Fibroblast of pulmonary artery (primary cell): ENCODE measurements around the gene HACD3.

ENCODE experiments used
- DNase-seq: peaks from one replicate; pipeline ENCODE4 v3.0.0-alpha.2; 2010; ENCODE audit warnings: low read depth
- H3K4me3 ChIP-seq: replicated peaks from 2 replicates; pipeline ENCODE4 v1.5.1; 2011; ENCODE audit warnings: low read depth, mild to moderate bottlenecking, control low read depth, low read length, moderate library complexity
- CTCF ChIP-seq: IDR thresholded peaks from 2 replicates; pipeline ENCODE4 v1.5.1; 2011; ENCODE audit warnings: mild to moderate bottlenecking, control low read depth, low read length, inconsistent platforms; ENCODE audit errors: missing control alignments

HACD3 gene

GRCh38 chr15:65587094-65587493 lies 56.8 kb downstream of the HACD3 start:
- H3K4me3 ChIP-seq, result no peak overlapping the region
- no peak for DNase-seq
- TF ChIP-seq CTCF, result no peak

- no peak overlapping the region for H3K4me3 ChIP-seq
- TF ChIP-seq CTCF, result peak; percentile 32
- peak; percentile 27 for DNase-seq
Measured at GRCh38 chr15:65595960-65596359, 65.7 kb downstream of the HACD3 start.

- no peak overlapping the region for H3K4me3 ChIP-seq
- no peak for TF ChIP-seq CTCF
Measured at GRCh38 chr15:65598468-65598867, 68.2 kb downstream of the HACD3 start.

GRCh38 chr15:65599677-65600076 lies 69.4 kb downstream of the HACD3 start:
- DNase-seq, result no peak
- TF ChIP-seq CTCF, result no peak
- no peak overlapping the region for H3K4me3 ChIP-seq

More at GRCh38 chr15:65598468-65598867, 68.2 kb downstream of the HACD3 start:
- DNase-seq, result no peak

- no peak for TF ChIP-seq CTCF
- DNase-seq, result no peak
- no peak overlapping the region for H3K4me3 ChIP-seq
Measured at GRCh38 chr15:65603134-65603533, 72.9 kb downstream of the HACD3 start.

- DNase-seq, result no peak
- no peak overlapping the region for H3K4me3 ChIP-seq
- TF ChIP-seq CTCF, result no peak
Measured at GRCh38 chr15:65603559-65603958, 73.3 kb downstream of the HACD3 start.

GRCh38 chr15:65610871-65611718 lies 80.8 kb downstream of the HACD3 start, which contains the start of gene INTS14:
Gene INTS14 (minus strand): TSS chr15:65611131. CDS start chr15:65607380, 3,751 bp downstream.
- peak; percentile 98 for DNase-seq
- peak; percentile 16 for TF ChIP-seq CTCF
- peak within 1 kb of the TSS; percentile 82 for H3K4me3 ChIP-seq
